SK-N-SH treated with all-trans-retinoic acid at 6 μM for 48 hours (cell line): Measurements from ENCODE around the gene ENTHD1.

Experiments
- ARNTL ChIP-seq: fragments of 450-650 bp; formaldehyde crosslinking; IDR thresholded peaks from 2 replicates; pipeline ENCODE4 v1.5.0; 2020; ENCODE audit warnings: low read depth, mild to moderate bottlenecking, moderate library complexity, borderline replicate concordance
- BACH2 ChIP-seq: fragments of 250-450 bp; sonication (Bioruptor Pico); IDR thresholded peaks from 2 replicates; pipeline ENCODE4 v1.9.0; 2021; ENCODE audit warnings: mild to moderate bottlenecking, borderline replicate concordance
- CSDC2 ChIP-seq: fragments of 250-450 bp; sonication (Bioruptor Pico); IDR thresholded peaks from 2 replicates; pipeline ENCODE4 v1.5.0; 2020; ENCODE audit warnings: mild to moderate bottlenecking, moderate library complexity
- CSRNP3 ChIP-seq: fragments of 250-450 bp; sonication (Bioruptor Pico); IDR thresholded peaks from 2 replicates; pipeline ENCODE4 v1.5.1; 2021; ENCODE audit warnings: mild to moderate bottlenecking, moderate library complexity
- GLIS3 ChIP-seq: fragments of 250-450 bp; sonication (Bioruptor Pico); IDR thresholded peaks from 2 replicates; pipeline ENCODE4 v1.5.0; 2020; ENCODE audit warnings: mild to moderate bottlenecking, moderate library complexity
- ISL1 ChIP-seq: fragments of 250-450 bp; sonication (Bioruptor Pico); IDR thresholded peaks from 2 replicates; pipeline ENCODE4 v2.1.2; 2022; ENCODE audit warnings: mild to moderate bottlenecking, moderate library complexity
- POU6F1 ChIP-seq: fragments of 250-450 bp; sonication (Bioruptor Pico); IDR thresholded peaks from 2 replicates; pipeline ENCODE4 v1.8.0; 2021; ENCODE audit warnings: low read depth, mild to moderate bottlenecking, moderate library complexity, borderline replicate concordance
- PPARA ChIP-seq: fragments of 250-450 bp; sonication (Bioruptor Pico); IDR thresholded peaks from 2 replicates; pipeline ENCODE4 v1.5.0; 2020; ENCODE audit warnings: mild to moderate bottlenecking, borderline replicate concordance
- RARB ChIP-seq: fragments of 250-450 bp; sonication (Bioruptor Pico); IDR thresholded peaks from 2 replicates; pipeline ENCODE4 v1.8.0; 2021; ENCODE audit warnings: mild to moderate bottlenecking, moderate library complexity
- SNAI2 ChIP-seq: fragments of 250-450 bp; sonication (Bioruptor Pico); IDR thresholded peaks from 2 replicates; pipeline ENCODE4 v1.5.0; 2020; ENCODE audit warnings: mild to moderate bottlenecking, moderate library complexity
- TSHZ2 ChIP-seq: fragments of 250-450 bp; sonication (Bioruptor Pico); IDR thresholded peaks from 2 replicates; pipeline ENCODE4 v1.5.0; 2020; ENCODE audit warnings: mild to moderate bottlenecking, moderate library complexity
- ZFP3 ChIP-seq: fragments of 250-450 bp; sonication (Bioruptor Pico); IDR thresholded peaks from 2 replicates; pipeline ENCODE4 v1.5.0; 2020; ENCODE audit warnings: mild to moderate bottlenecking, moderate library complexity
- ZFP30 ChIP-seq: fragments of 450-650 bp; formaldehyde crosslinking; IDR thresholded peaks from 2 replicates; pipeline ENCODE4 v1.5.0; 2022; ENCODE audit warnings: mild to moderate bottlenecking, moderate library complexity
- ZNF70 ChIP-seq: fragments of 450-650 bp; formaldehyde crosslinking; IDR thresholded peaks from 2 replicates; pipeline ENCODE4 v1.5.0; 2020; ENCODE audit warnings: mild to moderate bottlenecking, moderate library complexity

DNA sequence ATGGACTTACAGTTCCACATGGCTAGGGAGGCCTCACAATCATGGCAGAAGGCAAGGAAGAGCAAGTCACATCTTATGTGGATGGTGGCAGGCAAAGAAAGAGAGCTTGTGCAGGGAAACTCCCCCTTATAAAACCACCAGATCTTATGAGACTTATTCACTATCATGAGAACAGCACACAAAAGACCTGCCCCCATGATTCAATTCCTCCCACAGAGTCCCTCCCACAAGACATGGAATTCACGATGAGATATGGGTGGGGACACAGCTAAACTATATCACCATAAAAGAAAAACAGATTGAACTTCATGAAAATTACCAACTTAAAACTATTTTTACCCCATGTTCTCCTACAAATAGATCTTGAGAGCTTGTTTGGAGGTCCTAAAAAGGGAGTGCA, 19.6 kb downstream of the ENTHD1 start:
- no peak for TF ChIP-seq ZFP3 (CRISPR knock-in tag)
- no peak for TF ChIP-seq PPARA (CRISPR knock-in tag)
- TF ChIP-seq RARB (CRISPR knock-in tag) = no peak
- no peak for TF ChIP-seq SNAI2 (CRISPR knock-in tag)
- no peak for TF ChIP-seq TSHZ2 (CRISPR knock-in tag)
- TF ChIP-seq ISL1 = no peak
- no peak for TF ChIP-seq BACH2 (CRISPR knock-in tag)
- TF ChIP-seq ZFP30 (CRISPR knock-in tag) = no peak
- TF ChIP-seq ARNTL (CRISPR knock-in tag) = no peak
- TF ChIP-seq CSDC2 (CRISPR knock-in tag) = no peak
- TF ChIP-seq GLIS3 (CRISPR knock-in tag) = no peak
- TF ChIP-seq CSRNP3 (CRISPR knock-in tag) = no peak
- no peak for TF ChIP-seq POU6F1
- TF ChIP-seq ZNF70 (CRISPR knock-in tag) = no peak
